Fibroblast of peridontal ligament (primary cell): ENCODE measurements around the gene NME3.

Experiments used
- DNase-seq: peaks from one replicate; pipeline ENCODE4 v3.0.0-alpha.2; 2010; ENCODE audit errors: extremely low read depth

NME3 gene

GRCh38 chr16:1724491-1724890, 46.9 kb downstream of the NME3 start:
- DNase-seq = no peak

- DNase-seq = peak; percentile 61
Observed at GRCh38 chr16:1723450-1724147, 47.7 kb downstream of the NME3 start.

- DNase-seq = no peak
Observed at GRCh38 chr16:1721372-1721771, 50.0 kb downstream of the NME3 start.
